Neural crest cell (in vitro differentiated cells): Measurements from ENCODE around the gene KIDINS220. TPM values are rescaled to one million over a fixed set of nuclear protein-coding genes. Genes with fewer than 3 reads are reported as not detected.

ENCODE experiments used
- DNase-seq: peaks from one replicate; pipeline ENCODE4 v3.0.0; 2021; ENCODE audit warnings: low read depth, mixed read lengths, low spot score
- H3K27ac Mint-ChIP-seq: one replicate; pipeline ENCODE4 v1.8.0; 2021; ENCODE audit warnings: mild to moderate bottlenecking, mixed read lengths; ENCODE audit not compliant: unreplicated experiment
- H3K27me3 Mint-ChIP-seq: 2 replicates; pipeline ENCODE4 v1.8.0; 2021; ENCODE audit warnings: low read depth, mild to moderate bottlenecking, mixed read lengths
- H3K36me3 Mint-ChIP-seq: 2 replicates; pipeline ENCODE4 v1.8.0; 2021; ENCODE audit warnings: low read depth, mild to moderate bottlenecking, mixed read lengths
- H3K4me1 Mint-ChIP-seq: 2 replicates; pipeline ENCODE4 v1.8.0; 2021; ENCODE audit warnings: mixed read lengths
- H3K4me3 Mint-ChIP-seq: one replicate; pipeline ENCODE4 v1.8.0; 2021; ENCODE audit warnings: mild to moderate bottlenecking, mixed read lengths
- H3K9me3 Mint-ChIP-seq: 2 replicates; pipeline ENCODE4 v1.8.0; 2021; ENCODE audit warnings: mixed read lengths
- CTCF ChIP-seq: fragments of 200-600 bp; sonication (generic); conservative IDR thresholded peaks from 2 replicates; pipeline ENCODE4 v1.5.0; 2021; ENCODE audit warnings: antibody characterized with exemption, mild to moderate bottlenecking
- total RNA-seq: library from RNA; stranded (reverse); gene quantifications from 2 replicates; pipeline ENCODE4 v1.2.1, GENCODE V29; 2021

Gene KIDINS220
- total RNA-seq, 1 donor from 2014 or later = 61.1 TPM

DNA sequence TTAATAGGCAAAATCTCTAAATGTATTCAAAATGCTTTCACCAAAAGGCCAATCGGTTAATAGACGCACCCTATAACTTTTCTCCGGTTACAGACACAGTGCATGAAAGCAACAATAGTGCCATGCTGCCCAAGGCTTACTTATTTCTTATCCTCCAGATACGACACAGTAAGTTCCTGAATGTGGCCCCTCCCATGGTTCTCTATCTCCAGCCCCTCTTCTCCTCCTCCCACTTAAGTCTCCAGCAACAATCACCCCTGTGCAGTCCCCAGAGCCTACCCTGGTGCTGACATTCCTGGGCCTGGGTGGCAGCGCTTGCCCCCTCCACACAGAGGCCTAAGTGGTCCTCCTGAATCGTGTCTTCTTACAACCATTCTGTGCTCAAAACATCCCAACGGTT, 3.6 kb downstream of the KIDINS220 start:
- H3K27ac Mint-ChIP-seq = no peak overlapping the region
- H3K27me3 Mint-ChIP-seq = no peaks in the 10 kb centered on the region
- peaks cover 2% of the 10 kb centered on the region for H3K36me3 Mint-ChIP-seq
- TF ChIP-seq CTCF = no peak
- peak overlapping the region; percentile 39 for H3K4me3 Mint-ChIP-seq
- H3K4me1 Mint-ChIP-seq = peaks cover 42% of the 10 kb centered on the region
- DNase-seq = no peak
- no peaks in the 10 kb centered on the region for H3K9me3 Mint-ChIP-seq

DNA sequence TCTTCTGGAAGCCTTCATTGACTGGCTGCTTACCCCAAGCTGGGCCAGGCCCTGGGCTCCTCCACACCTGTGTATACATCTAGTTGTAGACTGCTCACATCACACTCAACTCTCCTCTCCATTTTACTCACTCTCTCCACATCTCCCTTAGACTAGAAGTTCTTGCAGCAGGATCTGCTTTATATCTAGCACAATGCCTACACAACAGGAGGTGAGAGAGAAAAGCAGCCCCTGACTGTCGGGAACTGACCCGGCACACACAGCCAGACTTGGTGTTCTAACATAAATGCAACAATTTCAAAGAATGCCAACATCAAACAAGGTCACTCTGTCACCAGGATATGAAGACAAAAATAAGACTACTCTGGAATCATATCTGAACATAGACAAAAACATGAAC, 5.9 kb downstream of the KIDINS220 start:
- Mint-ChIP-seq H3K4me1 (peaks cover 43% of the 10 kb centered on the region), H3K27me3 (no peaks in the 10 kb centered on the region), H3K36me3 (peaks cover 4% of the 10 kb centered on the region), H3K9me3 (no peaks in the 10 kb centered on the region), H3K27ac (peak overlapping the region; percentile 4), H3K4me3 (no peak overlapping the region)
- TF ChIP-seq CTCF = no peak
- no peak for DNase-seq

DNA sequence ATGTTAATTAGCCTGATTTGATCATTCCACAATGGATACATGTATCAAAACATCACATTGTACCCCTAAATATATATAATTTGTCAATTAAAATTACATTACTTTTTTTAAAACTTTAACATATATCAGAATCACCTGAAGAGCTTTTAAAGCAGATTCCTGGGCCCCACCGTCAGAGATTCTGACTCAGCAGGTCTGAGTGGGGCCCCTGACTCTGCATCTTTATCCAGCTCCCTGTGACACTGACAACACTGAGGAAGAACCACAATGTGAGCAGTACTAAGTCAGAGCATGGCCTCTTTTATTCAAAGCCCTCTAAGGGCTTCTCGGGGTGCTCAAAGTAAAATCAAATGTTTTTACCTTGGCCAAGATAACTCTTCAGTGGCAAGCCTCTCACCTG, 9.7 kb downstream of the KIDINS220 start:
- Mint-ChIP-seq H3K4me3 (no peak overlapping the region), H3K36me3 (peaks cover 7% of the 10 kb centered on the region), H3K27me3 (no peaks in the 10 kb centered on the region), H3K27ac (no peak overlapping the region), H3K4me1 (peaks cover 17% of the 10 kb centered on the region), H3K9me3 (no peaks in the 10 kb centered on the region)
- no peak for DNase-seq
- TF ChIP-seq CTCF = no peak

DNA sequence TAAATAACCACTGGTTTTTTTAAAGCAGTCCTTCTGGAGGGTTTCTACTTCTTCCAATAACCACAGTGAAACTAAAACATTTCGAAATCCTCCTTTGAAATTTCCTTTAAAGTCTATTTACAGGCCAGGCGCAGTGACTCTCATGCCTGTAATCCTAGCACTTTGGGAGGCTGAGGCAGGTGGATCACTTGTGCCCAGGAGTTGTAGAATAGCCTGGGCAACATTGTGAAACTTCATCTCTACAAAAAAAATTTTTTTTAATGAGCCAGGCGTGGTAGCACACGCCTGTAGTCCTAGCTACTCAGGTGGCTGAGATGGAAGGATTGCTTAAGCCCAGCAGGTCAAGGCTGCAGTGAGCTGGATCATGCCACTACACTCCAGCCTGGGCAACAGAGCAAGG, 15.2 kb downstream of the KIDINS220 start:
- Mint-ChIP-seq H3K27ac (no peak overlapping the region), H3K36me3 (peaks cover 8% of the 10 kb centered on the region), H3K4me1 (no peaks in the 10 kb centered on the region), H3K27me3 (no peaks in the 10 kb centered on the region), H3K9me3 (no peaks in the 10 kb centered on the region), H3K4me3 (no peak overlapping the region)
- no peak for TF ChIP-seq CTCF
- DNase-seq = no peak

- DNase-seq = no peak
- Mint-ChIP-seq H3K4me3 (no peak overlapping the region), H3K36me3 (peaks cover 7% of the 10 kb centered on the region), H3K9me3 (no peaks in the 10 kb centered on the region), H3K27ac (no peak overlapping the region), H3K4me1 (no peaks in the 10 kb centered on the region), H3K27me3 (no peaks in the 10 kb centered on the region)
- TF ChIP-seq CTCF = no peak
Observed at GRCh38 chr2:8821276-8822217, 15.9 kb downstream of the KIDINS220 start.
